DMS 273 (cell line): ENCODE measurements around the gene SHANK2.

Source experiments
- DNase-seq: peaks from one replicate; lab custom pipeline; 2025; ENCODE audit not compliant: unreplicated experiment; lab: John Stamatoyannopoulos, UW

The SHANK2 gene

GRCh38 chr11:71223081-71223405 is 29.3 kb downstream of the SHANK2 start:
- no peak for DNase-seq

- no peak for DNase-seq
Measured at GRCh38 chr11:71222318-71223080, 29.9 kb downstream of the SHANK2 start.

- DNase-seq = no peak
Measured at GRCh38 chr11:71221821-71222220, 30.6 kb downstream of the SHANK2 start.

- no peak for DNase-seq
Measured at GRCh38 chr11:71221201-71221600, 31.2 kb downstream of the SHANK2 start.

- DNase-seq = no peak
Measured at GRCh38 chr11:71218789-71219499, 33.4 kb downstream of the SHANK2 start.

GRCh38 chr11:71215425-71215965 is 36.9 kb downstream of the SHANK2 start:
- no peak for DNase-seq

- no peak for DNase-seq
Measured at GRCh38 chr11:71214553-71215424, 37.6 kb downstream of the SHANK2 start.

GRCh38 chr11:71213696-71214552 is 38.5 kb downstream of the SHANK2 start:
- DNase-seq = no peak

- DNase-seq = no peak
Measured at GRCh38 chr11:71212871-71213559, 39.4 kb downstream of the SHANK2 start.

- DNase-seq = no peak
Measured at GRCh38 chr11:71211631-71212030, 40.7 kb downstream of the SHANK2 start.

GRCh38 chr11:71210861-71211260 is 41.5 kb downstream of the SHANK2 start:
- no peak for DNase-seq

- no peak for DNase-seq
Measured at GRCh38 chr11:71209656-71210055, 42.7 kb downstream of the SHANK2 start.

GRCh38 chr11:71209181-71209580 is 43.2 kb downstream of the SHANK2 start:
- no peak for DNase-seq

- DNase-seq = no peak
Measured at GRCh38 chr11:71208011-71208774, 44.2 kb downstream of the SHANK2 start.

GRCh38 chr11:71207563-71207962 is 44.8 kb downstream of the SHANK2 start:
- DNase-seq = no peak

- peak; percentile 3 for DNase-seq
Measured at GRCh38 chr11:71206186-71206585, 46.2 kb downstream of the SHANK2 start.

GRCh38 chr11:71204748-71205664 is 47.4 kb downstream of the SHANK2 start:
- no peak for DNase-seq

- DNase-seq = no peak
Measured at GRCh38 chr11:71204294-71204693, 48.1 kb downstream of the SHANK2 start.
